Measurements from ENCODE around the gene IRF2BPL. TPM values are rescaled to one million over a fixed set of nuclear protein-coding genes. Genes with fewer than 3 reads are reported as not detected.
A peak's percentile ranks its signal among the peaks of the same experiment; 100 is the strongest.

The IRF2BPL gene
- total and polyA plus RNA-seq, 8 donors = 5.3 to 43.6 (median 21.7) TPM

GRCh38 chr14:77032844-77033621, 4.5 kb upstream of the IRF2BPL start:
- intact Hi-C loops (cut with DNase I; ENCODE audit: low total_unique reads) = no loop called here
- WGBS, 5 donors = 1 to 7% (median 2%) methylated on average over 41 to 50 of the region's 50 CpGs
- H3K4me3 ChIP-seq = peak overlapping the region; percentile 40 to 57 (median 43)
- H3K36me3 ChIP-seq = no peaks in the 10 kb centered on the region
- H3K27me3 ChIP-seq = no peaks in the 10 kb centered on the region
- peaks cover 64 to 91% (median 82%) of the 10 kb centered on the region in 4 donors for H3K4me1 ChIP-seq
- peak; percentile 91 to 96 for DNase-seq
- peak overlapping the region; percentile 98 to 100 (median 100) for H3K27ac ChIP-seq
- no peaks in the 10 kb centered on the region for H3K9me3 ChIP-seq
- TF ChIP-seq CTCF (IDR thresholded peaks at IDR 0.05) (no peak), POLR2A (IDR thresholded peaks at IDR 0.05) (peak in 2 of 4 donors; percentile 36 to 83), EP300 (IDR thresholded peaks at IDR 0.05) (peak; percentile 77), POLR2AphosphoS5 (IDR thresholded peaks at IDR 0.05) (peak; percentile 88 to 95 (median 90))

- H3K4me1 ChIP-seq = peaks cover 59 to 85% (median 76%) of the 10 kb centered on the region in 4 donors
- 26 to 43% (median 31%) methylated on average over 8 to 12 of the region's 12 CpGs for WGBS, 5 donors
Observed at GRCh38 chr14:77032491-77032843, 4.0 kb upstream of the IRF2BPL start.

GRCh38 chr14:77031759-77032490, 3.4 kb upstream of the IRF2BPL start:
- peak overlapping the region in 1 of 4 donors; percentile 40 for H3K4me3 ChIP-seq
- 28 to 38% (median 35%) methylated on average over 8 of the region's 8 CpGs for WGBS, 5 donors
- intact Hi-C loops (cut with DNase I; ENCODE audit: low total_unique reads) = no loop called here
- H3K9me3 ChIP-seq = no peaks in the 10 kb centered on the region
- H3K27ac ChIP-seq = peak overlapping the region; percentile 98 to 100 (median 100)
- peaks cover 53 to 80% (median 72%) of the 10 kb centered on the region in 4 donors for H3K4me1 ChIP-seq
- DNase-seq = peak in 1 of 2 donors; percentile 81
- TF ChIP-seq EP300 (IDR thresholded peaks at IDR 0.05) (no peak), POLR2AphosphoS5 (IDR thresholded peaks at IDR 0.05) (peak; percentile 57 to 77 (median 66)), CTCF (IDR thresholded peaks at IDR 0.05) (no peak)
- H3K36me3 ChIP-seq = no peaks in the 10 kb centered on the region
- H3K27me3 ChIP-seq = no peaks in the 10 kb centered on the region

More at GRCh38 chr14:77032491-77032843, 4.0 kb upstream of the IRF2BPL start:
- no peak for DNase-seq
- Histone ChIP-seq H3K27ac (peak overlapping the region; percentile 98 to 100 (median 100)), H3K4me3 (peak overlapping the region; percentile 40 to 57 (median 43)), H3K36me3 (no peaks in the 10 kb centered on the region), H3K9me3 (no peaks in the 10 kb centered on the region), H3K27me3 (no peaks in the 10 kb centered on the region)
- intact Hi-C loops (cut with DNase I; ENCODE audit: low total_unique reads) = no loop called here
- TF ChIP-seq POLR2A (IDR thresholded peaks at IDR 0.05) = peak in 1 of 4 donors; percentile 20
- no peak for TF ChIP-seq POLR2AphosphoS5 (IDR thresholded peaks at IDR 0.05)

GRCh38 chr14:77027538-77028383, 747 bp downstream of the IRF2BPL start:
- intact Hi-C loops (cut with DNase I; ENCODE audit: low total_unique reads) = no loop called here
- Histone ChIP-seq H3K9me3 (no peaks in the 10 kb centered on the region), H3K4me3 (peak overlapping the region; percentile 71 to 86 (median 80)), H3K36me3 (peaks cover 7 to 20% (median 16%) of the 10 kb centered on the region in 4 donors), H3K4me1 (peaks cover 70 to 80% (median 77%) of the 10 kb centered on the region in 4 donors), H3K27me3 (no peaks in the 10 kb centered on the region), H3K27ac (peak overlapping the region; percentile 98 to 100 (median 100))
- WGBS, 5 donors = 0 to 1% (median 1%) methylated on average over 56 to 81 of the region's 81 CpGs
- peak; percentile 64 to 90 for DNase-seq
- TF ChIP-seq CTCF (IDR thresholded peaks at IDR 0.05) = peak in 1 of 7 experiments; percentile 14
- peak in 2 of 3 donors; percentile 15 to 67 for TF ChIP-seq POLR2AphosphoS5 (IDR thresholded peaks at IDR 0.05)
- TF ChIP-seq EP300 (IDR thresholded peaks at IDR 0.05) = no peak
- peak in 1 of 4 donors; percentile 20 for TF ChIP-seq POLR2A (IDR thresholded peaks at IDR 0.05)
